GM21423 (cell line): Measurements from ENCODE around the gene ADGRA1.
"Not testable (repeated sequence)": the region's sequence is repeated elsewhere in the genome, so short reads cannot be mapped to it uniquely, and the experiment has no call there.

Experiments
- ATAC-seq: cut with Tn5 transposase; IDR thresholded peaks from one replicate; pipeline ENCODE4 v1.9.1; 2021; ENCODE audit warnings: mild to moderate bottlenecking, moderate library complexity; ENCODE audit not compliant: unreplicated experiment

ADGRA1 gene, protein sequence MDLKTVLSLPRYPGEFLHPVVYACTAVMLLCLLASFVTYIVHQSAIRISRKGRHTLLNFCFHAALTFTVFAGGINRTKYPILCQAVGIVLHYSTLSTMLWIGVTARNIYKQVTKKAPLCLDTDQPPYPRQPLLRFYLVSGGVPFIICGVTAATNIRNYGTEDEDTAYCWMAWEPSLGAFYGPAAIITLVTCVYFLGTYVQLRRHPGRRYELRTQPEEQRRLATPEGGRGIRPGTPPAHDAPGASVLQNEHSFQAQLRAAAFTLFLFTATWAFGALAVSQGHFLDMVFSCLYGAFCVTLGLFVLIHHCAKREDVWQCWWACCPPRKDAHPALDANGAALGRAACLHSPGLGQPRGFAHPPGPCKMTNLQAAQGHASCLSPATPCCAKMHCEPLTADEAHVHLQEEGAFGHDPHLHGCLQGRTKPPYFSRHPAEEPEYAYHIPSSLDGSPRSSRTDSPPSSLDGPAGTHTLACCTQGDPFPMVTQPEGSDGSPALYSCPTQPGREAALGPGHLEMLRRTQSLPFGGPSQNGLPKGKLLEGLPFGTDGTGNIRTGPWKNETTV

DNA sequence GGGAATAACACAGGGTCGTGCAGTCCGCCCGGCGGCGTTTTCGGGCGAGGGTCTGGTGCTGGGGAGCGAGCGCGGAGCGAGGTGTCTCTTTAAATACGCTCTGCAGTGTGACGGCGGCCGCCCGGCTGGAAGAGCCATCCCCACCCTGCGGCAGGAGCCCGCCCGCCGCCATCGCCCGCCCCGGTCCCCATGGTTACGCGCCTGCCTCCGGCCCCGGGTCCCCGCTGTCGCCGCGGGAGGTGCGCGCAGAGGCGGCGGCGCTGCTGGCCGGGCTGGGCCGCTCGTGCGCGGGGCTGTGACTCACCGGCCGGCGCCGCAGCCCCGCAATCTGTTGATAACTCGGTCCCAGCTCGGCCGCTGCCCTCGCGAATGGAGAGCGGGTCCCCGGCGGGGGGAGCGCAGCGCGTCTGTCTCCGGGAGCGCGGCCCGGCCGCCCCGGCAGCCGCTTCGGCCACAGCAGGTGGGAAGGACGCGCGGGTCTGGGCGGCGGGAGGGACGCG is at the start of gene ADGRA1:
TSS of gene ADGRA1 (plus strand) at position 246 of the 500 bp plus-strand sequence. CDS start 986 bp downstream, outside the sequence.
- no peak for ATAC-seq

DNA sequence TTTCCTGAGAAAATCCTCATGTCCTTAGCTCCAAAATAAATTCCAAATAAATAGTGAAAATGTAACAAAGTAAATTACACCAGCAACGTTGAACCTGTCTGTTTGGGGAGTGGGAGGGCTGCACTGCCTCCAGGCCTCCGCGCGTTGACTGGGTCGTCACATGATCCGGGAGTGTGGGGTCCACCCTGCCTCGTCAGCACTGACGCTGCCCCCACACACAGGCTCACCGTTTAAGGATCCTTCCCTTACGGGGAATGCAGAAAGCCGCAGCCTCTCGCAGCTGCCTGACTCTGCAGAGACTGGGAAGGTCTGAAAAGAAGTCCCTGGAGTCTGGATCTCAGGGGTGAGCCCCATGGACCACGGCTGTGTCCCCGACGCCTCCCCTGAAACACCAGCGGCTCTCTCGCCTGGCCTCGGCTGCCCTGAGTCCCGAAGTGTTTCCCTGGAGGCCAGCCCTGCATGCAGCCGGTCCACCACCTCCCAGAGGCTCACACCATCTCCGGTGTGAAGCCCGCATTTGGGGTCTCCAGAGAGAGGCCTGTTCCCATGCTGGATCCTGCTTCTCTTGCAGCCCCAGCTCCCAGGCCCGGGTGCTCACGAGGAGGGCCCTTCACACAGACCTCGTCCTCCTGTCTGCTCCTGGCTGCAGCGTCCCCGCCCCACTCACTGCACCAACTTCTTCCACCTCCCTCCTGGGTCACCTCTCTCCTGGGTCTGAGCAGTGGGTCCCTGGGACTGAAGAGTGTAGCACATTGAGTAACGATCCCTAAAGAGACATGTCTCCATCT is 49.5 kb upstream of the ADGRA1 start:
- no peak for ATAC-seq

DNA sequence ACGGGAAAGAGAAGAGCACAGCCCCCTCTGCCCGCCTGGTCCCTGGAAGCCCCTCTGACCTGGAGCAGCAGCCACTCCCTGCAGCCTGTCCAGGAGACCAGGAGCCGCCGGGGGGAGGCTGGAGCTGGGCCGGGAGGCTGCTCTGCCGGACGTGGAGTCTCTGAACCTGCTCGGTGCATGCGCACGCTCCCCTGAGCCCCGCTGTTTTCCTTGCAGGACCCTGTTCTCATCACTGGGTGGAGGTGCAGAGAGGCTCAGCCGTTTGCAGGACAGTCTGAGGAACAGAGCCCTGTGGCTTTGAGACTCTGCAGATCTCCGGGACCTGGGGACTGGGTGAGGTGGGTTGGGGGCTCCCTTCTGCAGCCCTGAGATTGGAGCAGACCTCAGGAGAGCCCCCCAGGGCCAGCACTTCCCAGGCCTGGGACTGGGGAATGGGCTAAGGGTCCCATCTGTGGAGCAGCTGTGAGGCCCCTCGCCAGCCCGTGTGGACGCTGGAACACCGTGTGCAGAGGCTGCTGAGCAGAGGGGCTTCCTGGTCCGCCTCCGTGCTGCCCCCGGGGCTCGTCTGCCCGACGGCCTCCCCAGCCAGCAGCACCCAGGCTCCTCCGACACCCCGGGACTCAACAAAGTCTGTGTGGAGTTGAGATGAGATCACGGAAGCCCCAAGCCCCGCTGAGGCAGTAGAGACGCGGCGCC is 48.5 kb upstream of the ADGRA1 start:
- ATAC-seq, result no peak

DNA sequence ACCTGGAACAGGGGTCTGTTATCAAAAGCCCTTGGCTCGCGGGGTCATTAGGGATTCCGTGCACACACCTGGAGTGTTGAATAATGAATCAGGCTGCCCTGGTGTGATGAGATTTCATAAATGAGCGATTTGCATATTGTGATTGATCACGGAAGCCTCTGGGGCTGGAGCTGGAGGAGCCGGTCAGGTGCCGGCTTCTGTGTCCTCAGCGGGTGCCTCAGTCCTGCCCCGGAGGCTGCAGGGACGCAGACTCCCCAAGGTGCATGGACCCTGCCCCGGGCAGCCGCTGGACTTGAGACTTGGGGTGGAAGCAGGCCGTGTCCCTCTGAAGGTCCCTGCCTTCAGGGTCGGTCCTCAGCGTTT is 47.9 kb upstream of the ADGRA1 start:
- ATAC-seq, result no peak

DNA sequence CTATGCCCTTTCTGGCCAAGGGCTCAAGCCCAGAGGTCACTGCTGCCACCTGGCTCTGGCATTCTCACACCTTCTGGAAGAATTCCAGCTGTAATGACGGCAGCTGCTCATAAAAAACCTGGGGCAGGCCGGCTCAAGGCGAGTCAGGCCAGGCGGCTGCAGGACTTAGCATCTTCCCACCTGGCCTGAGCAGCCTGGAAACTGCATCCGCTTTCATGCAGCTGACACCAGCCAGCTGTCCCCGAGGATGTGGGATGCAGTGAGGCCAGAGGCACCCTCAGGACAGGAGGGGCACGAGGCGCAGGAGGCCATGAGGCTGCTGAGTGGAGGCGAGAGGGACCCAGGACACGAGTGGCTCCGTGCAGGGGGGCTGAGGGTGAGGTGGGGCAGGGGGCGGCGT is 47.5 kb upstream of the ADGRA1 start:
- ATAC-seq, result no peak

DNA sequence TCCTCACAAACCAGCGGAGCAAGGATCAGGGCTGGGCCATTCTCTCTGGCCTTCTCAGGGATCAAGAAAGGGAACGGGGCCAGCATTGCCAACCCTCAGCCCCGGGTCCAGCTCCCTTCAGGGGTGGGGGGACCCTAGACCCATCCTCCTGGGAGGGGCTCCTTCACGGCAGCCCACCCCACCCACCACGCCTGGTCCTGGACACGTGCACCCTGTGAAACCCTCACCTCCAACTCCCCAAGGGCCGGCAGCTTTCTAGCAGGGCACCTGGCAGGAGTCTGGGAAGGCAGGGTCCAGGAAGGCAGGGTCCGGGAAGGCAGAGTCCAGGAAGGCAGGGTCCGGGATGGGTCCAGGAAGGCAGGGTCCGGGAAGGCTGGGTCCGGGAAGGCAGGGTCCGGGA is 46.6 kb upstream of the ADGRA1 start:
- no peak for ATAC-seq

DNA sequence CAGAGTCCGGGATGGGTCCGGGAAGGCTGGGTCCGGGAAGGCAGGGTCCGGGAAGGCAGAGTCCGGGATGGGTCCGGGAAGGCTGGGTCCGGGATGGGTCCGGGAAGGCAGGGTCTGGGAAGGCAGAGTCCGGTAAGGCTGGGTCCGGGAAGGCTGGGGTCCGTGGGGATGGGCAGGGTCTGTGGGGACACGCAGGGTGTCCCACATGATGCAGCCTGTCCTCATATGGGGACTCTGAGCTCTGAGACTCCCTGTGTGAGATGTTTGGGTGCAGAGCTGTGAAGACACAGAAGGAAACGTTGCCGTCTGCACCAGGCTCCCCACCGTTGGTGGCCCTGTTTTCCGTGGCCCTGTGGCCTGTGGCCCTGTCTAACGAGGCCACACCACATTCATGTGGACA is 45.7 kb upstream of the ADGRA1 start:
- no peak for ATAC-seq

DNA sequence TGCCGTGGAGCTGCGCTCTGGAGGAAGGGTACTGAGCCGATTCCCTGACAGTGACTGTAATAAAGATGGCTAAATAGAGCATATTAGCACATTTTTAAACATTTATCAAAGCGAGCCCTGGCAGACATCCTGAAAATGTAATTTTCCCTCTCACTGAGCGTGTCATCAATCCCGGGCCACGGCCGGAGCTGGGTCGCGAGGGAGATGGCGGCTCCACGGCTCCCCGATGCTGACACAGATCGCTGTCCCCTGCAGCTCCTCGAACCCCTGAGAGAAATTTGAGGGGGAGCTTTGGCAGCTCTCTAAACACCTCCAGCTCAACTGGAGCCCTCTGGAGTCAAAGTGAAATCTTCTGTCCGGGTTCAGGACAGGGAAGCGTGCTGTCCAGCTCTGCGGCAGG is 44.9 kb upstream of the ADGRA1 start:
- no peak for ATAC-seq

DNA sequence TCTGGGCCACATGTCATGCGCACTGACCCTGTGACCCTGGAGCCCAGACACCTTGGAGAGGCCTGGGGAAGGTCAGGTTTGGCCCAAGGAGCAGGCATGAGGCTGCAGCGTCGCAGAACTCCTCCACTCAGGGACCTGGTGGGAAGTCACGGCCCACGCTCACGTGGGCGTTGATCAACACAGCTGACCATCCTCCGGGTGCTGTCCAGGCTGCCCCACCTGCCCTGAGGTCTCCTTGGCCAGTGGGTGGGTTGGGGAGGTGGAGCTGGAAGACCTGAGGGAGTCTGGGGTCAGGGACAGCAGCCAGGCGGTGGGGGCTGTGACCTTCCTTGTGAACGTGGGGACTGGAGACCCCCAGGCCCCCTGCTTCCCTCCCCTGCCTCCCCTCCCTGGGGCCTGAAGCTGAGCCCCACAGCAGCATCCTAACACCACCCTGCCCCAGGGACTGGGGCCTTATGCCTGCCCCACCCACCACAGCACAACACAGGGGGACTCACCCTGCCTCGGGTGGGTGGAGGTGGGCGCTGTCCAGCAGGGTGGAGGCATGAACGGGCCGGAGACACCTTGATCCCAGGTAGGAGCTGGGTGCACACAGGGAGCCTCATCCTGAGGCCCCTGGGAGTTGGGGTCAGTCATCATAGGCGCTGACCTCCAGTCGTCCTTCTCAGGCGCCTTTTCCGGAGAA is 44.0 kb upstream of the ADGRA1 start:
- ATAC-seq, result no peak

DNA sequence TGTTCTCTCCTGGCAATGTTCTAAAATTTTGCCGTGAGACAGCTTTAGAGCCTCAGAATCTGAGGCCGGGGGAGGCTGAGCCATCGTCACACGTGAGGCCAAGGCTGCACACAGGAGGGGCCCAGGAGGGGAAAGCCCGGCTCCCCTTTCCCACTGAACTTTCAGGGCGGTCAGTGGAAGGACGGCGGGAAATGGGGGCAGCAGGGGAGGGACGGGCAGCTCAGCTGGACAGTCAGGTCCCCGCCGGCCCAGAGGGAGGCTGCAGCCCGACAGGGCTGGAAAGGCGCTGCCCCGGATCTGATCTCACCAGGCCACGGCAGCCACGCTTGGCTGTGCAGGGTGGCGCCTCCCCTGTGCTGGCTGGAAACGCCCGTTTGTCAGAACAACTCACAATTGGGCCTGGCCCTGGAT is 43.3 kb upstream of the ADGRA1 start:
- ATAC-seq, result no peak

DNA sequence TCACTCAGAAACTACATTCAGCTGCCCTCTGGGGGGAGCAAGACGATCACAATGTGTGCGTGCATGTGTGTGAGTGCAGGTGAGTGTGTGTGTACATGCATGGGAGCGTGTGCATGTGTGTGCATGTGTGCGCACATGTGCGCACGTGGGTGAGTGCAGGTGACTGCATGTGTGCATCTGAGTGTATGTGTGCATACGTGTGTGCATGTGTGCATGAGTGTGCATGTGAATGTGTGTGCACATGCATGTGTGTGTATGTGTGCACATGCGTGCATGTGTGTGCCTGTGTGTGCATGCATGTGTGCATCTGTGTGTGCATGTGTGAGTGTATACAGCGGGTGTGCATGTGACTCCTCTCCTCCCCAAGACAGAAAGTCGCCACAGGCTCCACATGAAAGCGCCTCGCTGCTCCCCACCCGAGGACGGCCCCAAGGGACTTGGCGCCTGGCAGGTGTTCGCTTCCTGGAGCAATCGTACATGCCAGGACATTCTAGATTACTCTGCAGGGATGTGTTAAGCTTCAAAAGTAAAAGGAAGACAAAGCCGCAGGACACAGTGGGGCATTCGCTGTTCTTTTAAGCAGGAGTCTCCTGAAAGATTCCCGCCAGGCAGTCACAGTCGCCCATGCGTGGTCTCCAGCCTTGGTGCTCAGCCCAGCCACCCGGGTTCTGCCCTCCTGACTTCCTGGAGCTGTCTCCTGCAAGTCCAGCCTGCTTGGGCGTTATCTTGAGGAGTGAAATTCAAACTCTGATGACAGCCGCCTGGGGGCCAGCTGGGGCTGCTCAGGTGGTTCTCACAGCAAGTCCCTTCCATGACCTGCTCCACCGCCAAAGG is 42.0 kb upstream of the ADGRA1 start:
- no peak for ATAC-seq

DNA sequence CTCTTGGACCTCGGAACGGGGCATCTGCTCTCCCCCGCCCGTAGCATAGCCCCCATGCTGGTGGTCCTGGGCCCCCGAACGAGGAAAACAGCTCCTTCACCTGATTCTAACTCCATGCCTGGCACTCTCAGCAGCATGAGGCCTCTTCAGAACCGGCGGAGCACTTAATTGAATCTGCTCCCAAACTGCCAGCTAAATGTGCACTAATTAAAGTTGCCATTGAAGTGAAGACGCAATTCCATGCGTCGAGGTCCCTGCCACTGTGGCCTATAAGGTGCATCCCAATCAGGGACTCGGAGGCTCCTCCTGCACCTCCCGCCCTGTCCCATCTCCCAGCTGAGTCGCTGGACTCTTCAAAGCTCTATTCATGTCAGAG is 41.3 kb upstream of the ADGRA1 start:
- ATAC-seq, result no peak

DNA sequence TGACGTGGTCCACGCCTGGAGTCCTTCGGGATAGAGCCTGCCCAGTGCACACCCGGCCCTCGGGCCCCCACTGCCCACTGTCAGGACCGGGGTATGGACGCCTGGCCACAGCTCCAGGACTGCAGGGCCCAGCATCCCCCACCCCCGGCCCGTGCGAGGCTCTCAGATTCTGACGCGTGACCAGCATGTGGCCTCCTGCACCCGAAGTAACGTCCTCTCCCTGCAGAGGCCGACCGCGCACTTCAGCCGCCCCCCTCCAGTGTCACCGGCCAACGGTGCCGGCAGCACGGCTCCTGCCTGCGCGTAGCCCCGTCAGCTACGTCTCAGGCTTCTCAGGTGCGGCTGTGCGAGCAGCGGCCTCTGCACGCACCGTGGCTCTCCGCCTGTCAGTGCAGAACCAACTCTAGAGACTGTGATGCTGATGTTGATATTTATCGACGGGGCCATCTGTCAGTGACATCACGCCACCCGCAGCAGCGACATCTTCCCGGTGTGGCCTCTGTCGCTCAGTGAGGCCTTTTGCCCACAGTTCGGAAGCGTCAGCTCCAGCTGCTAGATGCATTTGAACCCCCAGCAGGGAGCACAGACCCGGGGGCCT is 40.1 kb upstream of the ADGRA1 start:
- ATAC-seq, result no peak

DNA sequence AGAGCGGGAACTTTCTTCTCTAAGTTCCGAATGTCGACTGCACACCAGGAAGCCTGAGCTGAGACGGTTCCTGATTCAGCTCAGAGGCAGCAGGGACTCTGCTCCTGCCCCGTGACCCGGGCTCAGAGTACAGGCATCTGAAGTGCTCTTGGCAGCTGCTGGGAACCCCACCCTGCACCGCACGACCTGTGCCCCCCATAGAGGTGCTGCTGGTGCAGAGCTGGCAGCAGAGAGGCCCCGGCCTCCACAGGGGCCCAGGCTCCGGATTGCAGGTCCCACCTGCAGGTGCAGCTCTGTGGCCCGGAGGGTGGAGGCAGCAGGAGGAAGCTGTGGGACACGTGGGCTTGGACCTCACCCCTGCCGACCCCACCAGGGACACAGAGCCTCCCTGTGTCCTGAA is 39.5 kb upstream of the ADGRA1 start:
- ATAC-seq, result no peak

DNA sequence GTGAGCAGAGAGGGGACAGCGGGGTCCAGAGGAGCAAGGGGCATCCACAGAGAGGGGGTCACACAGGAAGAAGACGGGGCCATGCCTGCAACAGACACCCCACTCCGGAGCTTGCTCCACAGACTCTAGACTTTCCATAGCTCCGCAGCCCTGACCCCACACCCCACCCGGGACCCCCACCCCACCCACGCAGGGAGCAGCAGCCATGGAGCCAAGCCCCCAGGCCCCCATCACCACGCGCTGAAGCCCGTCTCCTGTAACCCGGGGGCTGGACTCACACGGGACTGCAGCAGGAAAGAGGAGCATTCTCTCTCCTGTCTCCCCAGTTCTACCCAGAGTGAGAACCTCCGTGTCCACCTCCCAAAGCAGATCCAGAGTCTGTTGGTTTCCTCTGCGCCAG is 38.8 kb upstream of the ADGRA1 start:
- no peak for ATAC-seq

DNA sequence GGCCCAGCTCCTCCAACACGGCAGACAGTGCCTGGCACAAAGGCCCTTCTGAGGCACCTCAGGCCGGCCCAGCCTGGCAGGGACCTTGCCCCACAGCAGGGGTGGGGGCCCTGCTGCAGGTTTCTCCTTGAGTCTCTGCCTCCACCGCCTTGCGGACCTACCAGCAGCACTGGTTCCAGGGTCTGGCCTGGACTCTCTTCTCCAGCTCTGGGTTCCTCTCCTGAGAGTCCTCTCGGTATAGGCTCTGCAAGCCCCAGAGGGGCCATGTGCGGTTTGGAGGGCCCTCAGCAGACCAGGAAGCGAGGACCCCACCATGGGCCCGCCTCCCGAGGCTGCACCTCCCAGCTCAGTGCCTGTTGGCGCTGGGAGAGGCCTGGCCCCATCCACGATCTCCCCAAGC is 38.1 kb upstream of the ADGRA1 start:
- no peak for ATAC-seq

DNA sequence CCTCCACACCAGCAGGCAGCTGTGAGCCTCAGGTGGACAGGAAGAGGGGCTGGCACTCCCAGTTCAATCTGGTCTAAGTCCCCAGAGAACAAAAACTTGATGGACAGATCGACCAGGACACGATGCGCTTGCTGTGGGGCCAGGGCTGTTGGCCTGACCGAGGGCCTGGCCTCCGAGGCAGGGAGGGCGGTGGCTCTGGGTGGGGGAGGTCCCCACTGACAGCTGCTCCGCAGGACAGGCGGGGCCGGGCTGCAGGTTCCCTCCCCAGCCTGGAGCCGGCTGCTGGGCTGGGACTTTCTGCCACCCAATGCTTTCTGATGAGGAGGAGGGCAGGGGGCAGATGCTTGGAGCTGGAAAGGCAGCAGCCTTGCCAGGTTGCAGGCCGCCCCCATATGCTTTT is 37.4 kb upstream of the ADGRA1 start:
- ATAC-seq, result no peak

DNA sequence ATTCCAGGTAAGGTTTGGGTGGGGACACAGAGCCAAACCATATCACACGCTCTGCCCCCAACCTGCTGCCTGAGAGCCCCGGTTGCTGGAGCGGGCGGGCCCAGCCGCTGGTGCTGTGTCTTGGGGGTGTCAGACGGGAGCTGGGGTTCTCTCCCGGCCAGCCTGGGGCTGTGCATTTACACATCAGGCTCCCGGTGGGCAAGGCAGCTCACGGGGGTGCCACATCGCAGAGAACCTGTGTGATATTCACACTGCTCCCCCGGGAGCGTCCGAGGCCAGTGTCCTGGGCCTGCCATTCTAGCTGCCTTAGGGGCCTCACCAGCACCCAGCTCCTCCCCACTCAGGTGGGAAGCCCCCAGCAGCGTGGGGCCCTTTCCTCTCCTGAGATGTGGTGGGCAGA is 35.6 kb upstream of the ADGRA1 start:
- ATAC-seq, result no peak

DNA sequence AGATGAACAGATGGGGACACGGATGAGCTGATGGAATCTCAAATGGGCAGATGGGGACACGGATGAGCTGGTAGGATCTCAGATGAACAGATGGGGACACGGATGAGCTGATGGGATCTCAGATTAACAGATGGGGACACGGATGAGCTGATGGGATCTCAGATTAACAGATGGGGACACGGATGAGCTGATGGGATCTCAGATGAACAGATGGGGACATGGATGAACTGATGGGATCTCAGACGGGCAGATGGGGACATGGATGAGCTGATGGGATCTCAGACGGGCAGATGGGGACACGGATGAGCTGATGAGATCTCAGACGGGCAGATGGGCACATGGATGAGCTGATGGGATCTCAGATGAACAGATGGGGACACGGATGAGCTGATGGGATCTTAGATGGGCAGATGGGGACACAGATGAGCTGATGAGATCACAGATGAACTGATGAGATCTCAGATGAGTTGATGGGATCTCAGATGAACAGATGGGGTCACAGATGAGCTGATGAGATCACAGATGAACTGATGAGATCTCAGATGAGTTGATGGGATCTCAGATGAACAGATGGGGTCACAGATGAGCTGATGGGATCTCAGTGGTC is 34.1 kb upstream of the ADGRA1 start:
- ATAC-seq, result not testable (repeated sequence)
